DMS153 treated with DMSO at 0.1 percent for 48 hours (cell line): ENCODE data around the gene PJA2.
"Not testable (repeated sequence)": the region's sequence is repeated elsewhere in the genome, so short reads cannot be mapped to it uniquely, and the experiment has no call there.

Experiments
- DNase-seq: peaks from one replicate; lab custom pipeline; 2025; ENCODE audit not compliant: unreplicated experiment; lab: John Stamatoyannopoulos, UW

The PJA2 gene, protein sequence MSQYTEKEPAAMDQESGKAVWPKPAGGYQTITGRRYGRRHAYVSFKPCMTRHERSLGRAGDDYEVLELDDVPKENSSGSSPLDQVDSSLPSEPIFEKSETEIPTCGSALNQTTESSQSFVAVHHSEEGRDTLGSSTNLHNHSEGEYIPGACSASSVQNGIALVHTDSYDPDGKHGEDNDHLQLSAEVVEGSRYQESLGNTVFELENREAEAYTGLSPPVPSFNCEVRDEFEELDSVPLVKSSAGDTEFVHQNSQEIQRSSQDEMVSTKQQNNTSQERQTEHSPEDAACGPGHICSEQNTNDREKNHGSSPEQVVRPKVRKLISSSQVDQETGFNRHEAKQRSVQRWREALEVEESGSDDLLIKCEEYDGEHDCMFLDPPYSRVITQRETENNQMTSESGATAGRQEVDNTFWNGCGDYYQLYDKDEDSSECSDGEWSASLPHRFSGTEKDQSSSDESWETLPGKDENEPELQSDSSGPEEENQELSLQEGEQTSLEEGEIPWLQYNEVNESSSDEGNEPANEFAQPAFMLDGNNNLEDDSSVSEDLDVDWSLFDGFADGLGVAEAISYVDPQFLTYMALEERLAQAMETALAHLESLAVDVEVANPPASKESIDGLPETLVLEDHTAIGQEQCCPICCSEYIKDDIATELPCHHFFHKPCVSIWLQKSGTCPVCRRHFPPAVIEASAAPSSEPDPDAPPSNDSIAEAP

DNA sequence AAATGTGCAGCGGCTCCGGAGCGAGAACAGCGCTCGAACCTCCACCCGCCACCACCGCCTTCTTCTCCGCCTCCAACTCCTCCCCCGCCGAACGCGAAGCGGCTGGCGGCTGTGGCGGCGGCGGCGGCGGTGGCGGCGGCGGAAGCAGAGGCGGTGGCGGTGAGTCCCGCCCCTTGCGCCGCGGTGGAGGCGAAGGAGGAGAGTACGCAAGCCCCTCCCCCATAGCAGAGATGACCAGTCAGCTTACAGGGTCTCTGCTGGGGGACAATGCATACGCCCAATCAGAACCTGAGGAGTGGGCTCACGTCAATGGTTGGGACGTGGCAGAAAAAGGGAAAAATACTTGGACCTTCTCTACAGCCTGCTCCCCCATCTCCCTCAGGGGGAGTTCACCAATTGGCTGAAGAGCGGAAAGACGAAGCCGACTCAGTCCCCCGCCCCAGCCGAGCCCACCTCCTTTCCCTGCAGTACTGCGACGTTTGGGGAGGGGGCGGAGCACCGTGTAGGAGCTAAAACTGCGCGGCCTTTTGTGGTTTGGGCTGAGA is at the start of gene PJA2:
TSS of gene PJA2 (minus strand) at position 131 of the 545 bp plus-strand sequence. CDS start 26,541 bp downstream, outside the sequence.
- peak; percentile 88 for DNase-seq

DNA sequence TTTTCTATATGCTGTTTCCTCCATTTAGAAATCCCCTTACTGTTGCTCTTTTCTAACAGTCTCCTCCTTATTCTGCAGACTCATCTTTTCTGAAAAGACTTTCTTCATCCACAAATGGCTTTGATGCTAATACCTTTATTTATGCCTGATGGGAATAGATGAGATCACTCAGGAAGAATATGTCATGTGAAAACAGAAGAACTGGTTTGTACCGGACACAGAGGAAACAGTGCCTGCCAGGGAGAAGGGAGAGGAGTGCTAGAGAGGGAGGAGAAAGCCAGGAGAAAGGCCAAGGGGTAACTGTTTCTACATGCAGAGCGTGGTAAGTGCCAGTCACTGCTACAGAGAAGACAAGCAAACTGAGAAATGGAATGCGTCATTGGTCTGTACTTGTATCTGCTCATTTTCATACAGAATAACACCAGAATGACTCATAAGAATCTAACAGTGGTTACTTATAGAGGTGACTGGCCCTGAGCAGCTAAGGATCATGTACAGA is 45.9 kb upstream of the PJA2 start:
- DNase-seq = no peak

DNA sequence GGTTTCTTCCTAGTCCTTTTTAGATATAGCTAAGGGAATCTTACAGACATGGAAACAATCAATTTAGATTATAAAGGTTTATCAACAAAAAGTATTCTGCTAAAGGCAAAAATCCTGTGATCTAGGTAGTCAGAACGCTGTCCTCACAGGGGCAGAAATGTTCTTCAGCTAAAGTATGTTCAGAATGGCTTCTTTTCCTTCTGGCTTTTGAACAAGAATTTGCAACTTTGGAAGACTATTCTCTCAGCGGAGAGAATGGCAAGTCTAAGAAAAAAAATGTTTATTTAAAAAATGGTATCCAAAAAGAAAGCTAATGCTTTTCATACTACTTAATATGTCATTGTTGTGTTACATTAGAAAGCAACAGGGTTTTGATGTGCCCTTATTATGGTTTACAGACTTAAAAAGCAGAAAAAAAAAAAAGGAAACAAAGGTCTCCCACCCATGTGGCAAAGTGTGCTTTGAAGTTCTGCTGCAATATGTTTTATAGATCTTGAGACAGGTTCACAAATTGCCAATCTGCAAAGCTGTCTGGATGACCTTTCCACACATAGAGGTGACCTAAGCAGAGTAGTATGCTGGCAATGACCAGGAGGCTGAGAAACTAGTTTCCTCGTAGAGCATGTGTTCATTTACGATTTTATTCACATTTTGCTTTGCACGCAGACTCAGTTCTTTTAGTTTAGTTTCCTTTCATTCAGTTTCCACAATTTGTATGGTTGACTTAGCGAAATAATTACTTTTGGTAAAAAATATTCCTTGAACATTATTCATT is 45.1 kb upstream of the PJA2 start:
- DNase-seq = no peak

DNA sequence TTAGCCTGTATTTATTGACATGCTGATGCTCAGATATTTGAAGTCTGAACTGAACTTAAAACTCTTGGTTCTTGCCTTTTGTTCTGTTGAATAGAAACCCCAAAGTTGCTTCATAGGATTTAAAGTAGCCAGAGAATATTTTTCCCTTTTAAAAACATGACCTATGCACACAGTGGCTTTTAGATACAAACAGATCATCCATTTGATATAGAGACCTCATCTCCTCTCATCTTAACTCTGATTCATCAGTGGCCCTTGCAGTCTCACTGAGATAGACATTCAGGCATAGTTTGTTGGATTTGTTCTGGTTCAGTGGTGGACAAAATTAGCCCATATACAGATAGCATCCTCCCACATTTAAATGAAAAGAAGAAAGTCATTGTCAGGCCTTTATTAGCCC is 43.5 kb upstream of the PJA2 start:
- DNase-seq = no peak

DNA sequence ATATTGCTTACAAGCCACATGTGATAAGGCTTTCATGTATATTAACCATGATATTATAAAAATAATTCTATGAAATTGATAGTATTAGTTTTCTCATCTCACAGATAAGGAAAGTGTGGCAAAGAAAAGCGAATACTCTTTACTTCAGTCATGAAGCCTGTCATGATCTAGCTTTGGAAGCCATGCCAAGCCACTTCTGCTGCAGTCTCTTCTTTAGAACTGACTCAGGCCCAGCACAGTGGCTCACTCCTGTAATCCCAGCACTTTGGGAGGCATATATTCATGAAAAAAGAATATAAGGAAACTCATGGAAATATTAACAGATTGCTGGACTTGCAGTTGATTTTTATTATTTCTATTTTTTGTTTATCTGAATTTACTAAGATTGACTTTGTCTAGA is 42.9 kb upstream of the PJA2 start:
- DNase-seq = no peak

DNA sequence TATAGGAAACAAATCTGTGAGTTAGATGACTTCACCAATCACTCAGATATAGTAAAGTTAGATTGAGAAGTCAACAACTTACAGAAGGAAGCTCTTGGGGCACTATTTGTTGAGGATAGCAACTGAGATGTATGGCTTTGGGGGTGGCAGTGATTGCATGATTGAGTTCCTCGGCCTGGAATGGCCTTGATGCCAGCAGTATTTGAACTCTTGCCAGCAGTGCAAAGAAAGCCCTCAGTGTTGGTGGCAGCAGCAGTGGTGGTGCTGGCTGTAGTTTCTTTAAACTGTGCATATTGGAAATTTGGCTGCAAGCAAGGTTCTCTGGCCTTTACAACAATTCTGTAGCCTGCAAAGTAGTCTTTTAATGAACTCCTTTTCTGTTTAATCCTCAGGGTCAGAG is 41.4 kb upstream of the PJA2 start:
- no peak for DNase-seq

DNA sequence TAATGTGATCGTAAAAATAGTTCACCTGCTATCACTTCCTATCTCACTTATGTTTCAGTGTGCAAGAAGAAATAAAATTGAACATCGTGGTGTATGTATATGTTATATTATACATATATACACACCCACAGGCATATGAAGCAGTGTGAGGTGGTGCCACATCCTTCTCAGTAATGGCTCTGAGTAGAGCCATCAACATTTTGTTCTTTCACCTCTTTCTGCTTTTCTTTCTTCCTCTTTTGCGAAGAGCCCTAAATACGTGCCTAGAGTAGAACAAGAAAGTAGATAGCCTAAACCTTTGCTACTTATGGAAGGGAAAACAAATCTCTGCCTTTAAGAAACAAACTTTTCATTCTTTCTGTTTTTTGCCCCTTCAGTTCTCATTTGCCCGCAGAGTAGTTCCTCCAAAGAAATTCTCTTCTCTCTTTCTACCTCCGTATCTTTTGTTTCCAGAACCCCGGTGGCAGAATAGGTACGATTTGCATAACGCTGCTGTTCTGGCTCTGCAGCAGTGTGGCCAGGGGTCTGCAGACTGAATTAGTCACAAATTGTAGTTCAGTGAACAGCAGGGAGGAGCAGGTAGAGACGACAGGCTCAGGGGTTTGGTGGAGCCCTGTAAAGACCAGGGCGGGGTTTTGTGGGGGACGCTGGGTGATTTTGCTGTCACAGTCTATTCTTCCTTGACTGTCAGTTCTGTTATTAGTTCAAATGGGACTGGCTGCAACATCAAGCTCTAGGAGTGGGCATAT is 40.5 kb upstream of the PJA2 start:
- no peak for DNase-seq

DNA sequence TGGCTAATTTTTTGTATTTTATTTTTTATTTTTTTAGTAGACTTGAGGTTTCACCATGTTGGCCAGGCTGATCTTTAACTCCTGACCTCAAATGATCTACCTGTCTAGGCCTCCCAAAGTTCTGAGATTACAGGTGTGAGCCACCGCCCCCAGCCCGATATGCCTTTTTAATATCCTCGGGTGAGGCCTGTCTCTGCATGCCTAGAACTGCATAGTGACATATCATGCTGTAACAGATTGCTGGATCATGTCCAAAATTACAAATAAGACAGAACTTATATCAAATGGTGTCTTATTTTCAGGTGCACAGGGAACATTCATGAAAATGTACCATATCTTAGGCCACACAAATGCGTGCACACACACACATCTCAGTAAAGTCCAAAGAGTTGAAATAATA is 39.1 kb upstream of the PJA2 start:
- no peak for DNase-seq

DNA sequence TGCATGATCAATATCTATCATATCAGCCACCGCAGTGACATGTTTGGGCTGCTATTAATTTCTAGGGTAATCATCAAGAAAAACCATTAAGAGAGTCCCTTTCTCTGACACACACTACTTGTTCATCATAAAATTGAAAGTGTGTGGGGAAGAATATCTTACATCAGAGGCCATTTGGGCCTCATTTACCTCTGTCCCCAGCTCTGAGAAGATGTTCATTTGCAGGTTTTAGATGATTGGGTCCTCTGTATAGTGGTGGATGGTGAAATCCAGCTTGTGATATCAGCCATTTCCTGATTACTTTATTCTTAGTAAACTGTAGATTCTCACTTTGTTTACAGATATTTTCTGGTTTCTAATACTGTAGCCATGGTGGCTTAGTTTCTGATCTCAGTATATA is 29.8 kb upstream of the PJA2 start:
- no peak for DNase-seq

DNA sequence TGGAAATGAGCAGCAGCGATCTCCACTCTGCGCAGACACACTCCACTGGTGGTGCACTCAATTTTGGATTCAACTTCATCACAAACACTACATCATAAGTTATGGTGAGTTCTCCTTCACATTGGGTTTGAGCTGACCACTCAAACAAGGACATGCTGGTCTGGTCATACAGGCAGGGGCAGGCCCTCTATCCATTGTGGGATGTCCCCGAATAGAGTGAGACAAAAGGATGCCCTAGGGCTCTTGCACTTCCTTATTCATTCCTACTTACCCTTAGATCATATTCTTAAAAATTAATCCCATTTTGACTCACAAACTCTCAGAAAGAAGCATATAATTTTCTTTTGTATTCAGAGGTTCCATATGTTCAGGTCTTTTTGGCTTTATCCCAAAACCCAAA is 16.3 kb upstream of the PJA2 start:
- no peak for DNase-seq

DNA sequence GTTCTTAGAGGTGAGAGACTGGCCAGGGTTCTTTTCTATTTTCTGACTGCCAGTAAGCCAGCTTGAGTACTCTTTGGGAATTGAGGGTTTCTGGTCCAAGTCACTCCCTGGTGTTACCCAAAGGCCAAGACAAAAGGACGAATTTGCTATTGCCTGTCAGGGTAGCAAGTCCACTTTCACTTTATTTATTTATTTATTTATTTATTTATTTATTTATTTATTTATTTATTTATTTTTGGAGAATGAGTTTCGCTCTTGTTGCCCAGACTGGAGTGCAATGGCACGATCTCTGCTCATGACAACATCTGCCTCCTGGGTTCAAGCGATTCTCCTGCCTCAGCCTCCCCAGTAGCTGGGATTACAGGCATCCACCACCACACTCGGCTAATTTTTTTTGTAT is 15.7 kb upstream of the PJA2 start:
- not testable (repeated sequence) for DNase-seq

DNA sequence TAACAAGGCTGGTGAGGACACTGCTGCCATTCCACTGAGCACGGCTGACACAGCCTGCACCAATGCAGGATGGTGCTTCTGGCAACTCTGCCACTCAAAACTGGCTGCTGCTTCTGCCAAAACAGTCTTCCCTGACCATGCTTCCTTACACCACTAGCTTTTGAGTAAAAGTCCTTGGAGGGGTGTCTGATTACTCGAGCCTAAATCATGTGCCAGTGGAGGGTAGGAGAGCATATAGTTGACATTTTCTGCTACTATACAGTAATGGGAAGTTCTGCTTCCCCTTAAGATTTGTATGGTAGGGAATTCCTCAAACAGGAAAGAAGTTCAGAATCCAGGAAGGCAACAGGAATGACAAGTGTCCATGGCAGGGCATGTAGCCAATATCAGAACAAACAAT is 12.2 kb upstream of the PJA2 start:
- no peak for DNase-seq

DNA sequence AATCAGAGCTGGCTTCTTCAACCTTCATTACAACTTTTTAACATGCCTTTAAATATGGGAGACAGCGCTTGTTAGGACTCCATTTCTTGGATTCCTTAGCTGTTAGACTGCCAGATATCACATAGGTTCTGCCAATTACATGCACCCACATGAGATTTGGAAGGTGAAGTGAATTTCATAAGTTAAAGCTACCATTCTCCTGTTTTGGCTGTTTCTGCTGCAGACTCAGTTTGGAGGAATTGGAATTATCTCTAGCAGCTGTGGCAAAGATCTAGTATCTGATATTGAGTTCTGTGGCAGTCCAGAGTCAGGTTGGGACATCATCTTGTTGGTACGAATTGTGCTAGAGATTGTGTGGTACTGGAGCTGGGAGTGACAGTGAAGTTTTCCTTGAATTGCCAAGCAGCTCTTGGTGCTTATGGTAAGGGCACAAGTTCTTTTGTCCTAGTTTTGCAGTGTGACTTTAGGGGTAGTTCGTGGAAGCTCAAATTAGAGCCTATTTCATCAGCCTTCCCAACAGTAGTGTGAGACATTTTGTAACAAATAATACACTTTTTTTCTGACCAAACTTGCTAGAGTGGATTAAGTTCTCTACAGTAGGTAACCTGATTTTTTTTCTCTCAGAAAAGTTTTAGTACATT is 9.1 kb upstream of the PJA2 start:
- no peak for DNase-seq

DNA sequence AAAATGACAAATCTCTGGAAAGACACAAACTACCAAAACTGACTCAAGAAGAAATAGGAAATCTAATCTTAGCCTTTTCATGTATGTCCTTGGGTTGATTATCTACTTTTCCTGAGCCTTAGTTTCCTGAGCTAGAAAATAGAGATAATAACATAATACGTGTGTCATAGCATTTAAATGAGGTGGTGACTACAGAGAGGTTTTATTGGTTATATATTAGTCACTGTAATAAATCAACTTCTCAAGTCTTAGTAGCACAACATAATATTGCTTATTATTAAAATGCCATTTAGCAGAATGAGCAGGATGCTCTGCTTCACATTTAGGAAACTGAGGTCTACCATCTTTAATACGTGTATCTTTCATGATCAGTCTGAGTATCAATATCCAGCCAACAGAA is 7.1 kb upstream of the PJA2 start:
- DNase-seq = no peak

DNA sequence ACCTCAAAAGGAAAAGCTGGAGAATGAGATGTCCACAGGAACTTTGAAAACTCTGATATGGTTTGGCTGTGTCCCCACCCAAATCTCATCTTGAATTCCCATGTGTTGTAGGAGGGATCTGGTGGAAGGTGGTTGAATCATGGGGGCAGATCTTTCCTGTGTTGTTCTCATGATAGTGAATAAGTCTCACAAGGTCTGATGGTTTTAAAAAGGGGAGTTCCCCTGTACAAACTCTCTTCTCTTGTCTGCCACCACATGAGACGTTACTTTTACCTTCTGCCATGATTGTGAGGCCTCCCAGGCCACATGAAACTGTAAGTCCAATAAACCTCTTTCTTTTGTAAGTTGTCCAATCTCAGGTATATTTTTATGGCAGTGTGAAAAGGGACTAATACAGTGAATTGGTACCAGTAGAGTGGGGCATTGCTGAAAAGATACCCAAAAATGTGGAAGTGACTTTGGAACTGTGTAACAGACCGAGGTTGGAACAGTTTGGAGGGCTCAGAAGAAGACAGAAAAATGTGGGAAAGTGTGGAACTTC is 4.2 kb upstream of the PJA2 start:
- DNase-seq = not testable (repeated sequence)

DNA sequence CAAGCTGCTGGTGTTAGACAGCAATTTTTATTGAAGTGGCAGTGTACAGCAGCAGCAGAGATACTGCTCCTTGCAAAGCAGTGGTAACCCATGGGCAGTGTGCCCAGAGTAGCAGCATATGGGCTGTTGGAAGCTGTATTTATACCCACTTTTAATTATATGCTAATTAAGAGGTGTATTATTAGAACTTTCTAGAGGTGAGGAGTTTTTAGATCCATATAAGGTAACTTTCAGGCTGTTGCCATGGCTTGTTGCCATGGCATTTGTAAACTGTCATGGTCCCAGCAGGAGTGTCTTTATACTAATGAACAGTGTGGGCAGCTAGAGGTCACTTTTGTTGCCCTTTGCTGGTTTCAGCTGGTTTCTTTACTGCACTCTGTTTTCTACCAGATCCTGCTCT is 3.7 kb upstream of the PJA2 start:
- no peak for DNase-seq

DNA sequence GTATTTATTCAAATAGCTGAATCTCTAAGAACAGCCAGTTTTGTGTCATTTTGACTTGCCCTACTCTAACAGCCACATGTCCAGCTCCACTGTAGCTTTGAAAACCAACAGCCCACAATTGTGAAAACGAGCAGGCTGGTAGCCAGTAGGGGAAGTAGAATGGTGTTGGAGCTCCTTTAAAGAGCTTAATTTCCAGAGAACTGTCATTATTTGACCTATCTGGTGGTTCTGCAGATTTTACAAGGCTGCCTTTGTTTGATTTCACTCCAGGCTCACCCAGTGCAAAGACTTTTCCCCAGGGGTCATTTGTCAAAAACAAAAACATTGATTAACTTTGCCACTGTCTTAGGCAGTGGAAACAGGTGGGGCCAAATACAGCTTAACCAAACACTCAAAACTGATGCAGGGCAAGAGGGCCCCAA is 3.2 kb upstream of the PJA2 start:
- DNase-seq = no peak

DNA sequence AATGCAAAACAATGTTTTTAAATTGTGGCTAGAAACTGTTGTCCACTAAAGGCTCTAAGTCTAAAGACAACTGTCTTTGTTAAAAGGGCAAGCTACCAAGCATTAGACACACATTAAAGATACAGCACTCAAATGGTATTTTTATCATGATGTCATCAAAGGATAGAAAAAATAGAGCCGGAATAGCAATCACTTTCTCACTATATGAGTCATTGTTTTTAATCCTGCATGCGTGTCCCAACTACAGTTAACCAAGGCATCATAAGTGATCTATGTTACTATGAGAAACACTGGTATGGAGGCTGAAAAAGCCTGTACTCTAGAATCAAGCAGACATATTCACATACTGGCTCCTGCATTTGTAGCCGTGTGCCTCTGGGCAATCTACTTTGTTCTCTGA is 1.9 kb upstream of the PJA2 start:
- no peak for DNase-seq

DNA sequence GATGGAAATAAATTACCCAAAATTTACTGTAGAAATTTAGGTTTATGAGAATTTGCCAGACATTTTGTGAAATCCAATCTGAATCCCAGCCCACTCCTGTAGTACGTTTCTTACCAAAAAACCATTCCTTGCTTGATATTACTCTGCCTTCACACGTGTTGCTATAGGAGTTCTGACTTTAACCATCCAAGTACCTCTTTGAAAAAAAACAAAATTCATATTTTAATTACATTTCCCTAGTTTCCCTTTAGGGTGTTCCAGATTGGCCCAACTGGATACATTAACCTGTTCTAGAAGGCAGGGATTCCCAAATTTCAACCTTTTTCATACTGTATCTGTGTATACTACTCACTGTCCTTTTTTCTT is 1.4 kb upstream of the PJA2 start:
- no peak for DNase-seq
